ENCODE results near the gene SGTA.

GRCh38 chr19:2755448-2755705, 27.7 kb downstream of the SGTA start:
- no peak for TF ChIP-seq CTCF (IDR thresholded peaks at IDR 0.05; ENCODE audit: low read depth, low read length, missing input control)
- no peak for TF ChIP-seq RAD21 (IDR thresholded peaks at IDR 0.05)
